Esophagus squamous epithelium (tissue), 5 donors: ENCODE results near the gene HIBCH. TPM values are rescaled to one million over a fixed set of nuclear protein-coding genes. Genes with fewer than 3 reads are reported as not detected.
"Not testable (repeated sequence)": the region's sequence is repeated elsewhere in the genome, so short reads cannot be mapped to it uniquely, and the experiment has no call there.

Experiments
- DNase-seq: peaks from one replicate; lab custom pipeline; 2025; lab: John Stamatoyannopoulos, UW
- H3K27ac ChIP-seq, 4 donors: fragments of 200-600 bp; sonication (generic); one replicate each; pipeline ENCODE4 v1.5.1; 2016 to 2019; ENCODE audit warnings: mild to moderate bottlenecking in 1 of 4
- H3K27me3 ChIP-seq, 4 donors: fragments of 200-600 bp; sonication (generic); 1 replicate in 3 of 4; 2 replicates in 1 of 4; pipeline versions ENCODE4 v1.5.1 to v1.6.0; 2017 to 2021; ENCODE audit warnings: antibody characterized with exemption in 1 of 4
- H3K36me3 ChIP-seq, 3 donors: fragments of 200-600 bp; sonication (generic); one replicate each; pipeline ENCODE4 v1.5.1; 2016 to 2019
- H3K4me1 ChIP-seq, 3 donors: fragments of 200-600 bp; sonication (generic); one replicate each; pipeline ENCODE4 v1.5.1; 2017 to 2019
- H3K4me3 ChIP-seq, 4 donors: fragments of 200-600 bp; sonication (generic); 1 replicate in 3 of 4; 2 replicates in 1 of 4; pipeline ENCODE4 v1.5.1; 2016 to 2019; ENCODE audit warnings: mild to moderate bottlenecking in 2 of 4, moderate library complexity in 1 of 4
- H3K9me3 ChIP-seq, 3 donors: fragments of 200-600 bp; sonication (generic); one replicate each; pipeline ENCODE4 v1.5.1; 2016 to 2019
- CTCF ChIP-seq, 6 experiments: fragments of 450-650 bp in 4 of 6; fragments of 200-600 bp in 2 of 6; sonication (generic) in 2 of 6; IDR thresholded peaks; one replicate each; pipeline ENCODE4 v1.5.1; 2016 to 2019; ENCODE audit warnings: antibody characterized with exemption in 6 of 6, mild to moderate bottlenecking in 4 of 6, moderate library complexity in 4 of 6
- POLR2A ChIP-seq, 4 donors: fragments of 450-650 bp; IDR thresholded peaks; one replicate each; pipeline ENCODE4 v1.6.1; 2017; ENCODE audit warnings: antibody characterized with exemption in 4 of 4, mild to moderate bottlenecking in 4 of 4, moderate library complexity in 3 of 4
- WGBS, 2 donors: methylation state at CpG; one replicate each; pipeline ENCODE4 v1.1.5; 2018; 5-methylcytosine and 5-hydroxymethylcytosine counted together
- intact Hi-C: fragments of 100-400 bp; cut with DNase I; formaldehyde crosslinking; loops from one replicate; pipeline ENCODE4 v1.15.0; 2022
- total RNA-seq, 4 donors: library from RNA; depleted of rRNA; stranded (reverse); fragments of >200 nt; gene quantifications; one replicate each; pipeline ENCODE4 v1.1.0, GENCODE V29; 2016
- donor health status: DM: yes; HTN: yes; CAD: no.

HIBCH gene
- total RNA-seq, 4 donors from 2014 or later: 20.9 to 31.5 (median 29.9) TPM

- no peaks in the 10 kb centered on the region for H3K27me3 ChIP-seq
- peaks cover 0 to 46% (median 7%) of the 10 kb centered on the region in 3 donors for H3K4me1 ChIP-seq
- 71 to 81% methylated on average over 4 of the region's 4 CpGs for WGBS, 2 donors
- H3K27ac ChIP-seq: peak overlapping the region; percentile 86 to 95 (median 92)
- no peaks in the 10 kb centered on the region for H3K36me3 ChIP-seq
- no peaks in the 10 kb centered on the region for H3K9me3 ChIP-seq
- no peak for DNase-seq
- H3K4me3 ChIP-seq: no peak overlapping the region
- TF ChIP-seq CTCF (IDR thresholded peaks at IDR 0.05) (no peak), POLR2A (IDR thresholded peaks at IDR 0.05) (no peak)
- intact Hi-C loops: no loop called here
Measured at GRCh38 chr2:190320696-190321095, 1.1 kb upstream of the HIBCH start.

DNA sequence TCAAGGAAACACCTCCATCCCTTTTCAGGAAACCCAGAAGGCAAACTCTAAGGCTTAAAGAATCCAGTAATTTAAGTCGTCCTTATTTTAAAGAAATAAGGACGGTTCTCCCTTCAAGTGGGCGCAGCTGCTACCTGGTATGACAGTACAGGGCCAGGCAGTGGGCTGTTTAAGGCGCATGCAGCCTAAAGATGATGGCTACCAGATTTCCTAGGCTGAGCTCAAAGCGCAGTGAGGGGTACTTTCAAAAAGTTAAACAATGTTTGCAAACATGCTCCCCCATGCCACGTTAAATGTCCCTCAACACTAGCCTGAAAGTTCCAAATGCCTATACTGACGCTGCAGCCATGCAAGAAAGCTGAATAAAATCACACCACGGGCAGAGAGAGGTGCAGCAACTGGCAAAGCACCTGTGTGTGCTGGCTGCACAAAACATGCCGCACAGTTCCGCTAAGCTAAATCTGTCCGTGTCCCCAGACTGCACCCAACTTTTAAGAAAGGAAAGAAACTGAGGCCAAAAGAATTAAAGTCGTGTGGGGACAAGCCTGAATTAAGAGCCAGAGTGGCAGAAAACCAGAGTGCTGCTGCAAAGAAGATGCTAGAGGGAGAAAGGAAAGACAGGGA is 583 bp downstream of the HIBCH start:
- Histone ChIP-seq H3K9me3 (no peaks in the 10 kb centered on the region), H3K36me3 (no peaks in the 10 kb centered on the region), H3K27me3 (no peaks in the 10 kb centered on the region), H3K4me3 (peak overlapping the region; percentile 54 to 86 (median 77)), H3K27ac (peak overlapping the region; percentile 86 to 95 (median 92)), H3K4me1 (peaks cover 0 to 61% (median 7%) of the 10 kb centered on the region in 3 donors)
- intact Hi-C loops: no loop called here
- TF ChIP-seq CTCF (IDR thresholded peaks at IDR 0.05) (no peak), POLR2A (IDR thresholded peaks at IDR 0.05) (no peak)
- DNase-seq: no peak
- WGBS, 2 donors: 1 to 4% methylated on average over 12 of the region's 12 CpGs

- Histone ChIP-seq H3K4me3 (peak overlapping the region; percentile 54 to 86 (median 77)), H3K36me3 (no peaks in the 10 kb centered on the region), H3K27ac (peak overlapping the region; percentile 45 to 95 (median 88)), H3K4me1 (peaks cover 0 to 66% (median 7%) of the 10 kb centered on the region in 3 donors), H3K27me3 (no peaks in the 10 kb centered on the region), H3K9me3 (no peaks in the 10 kb centered on the region)
- TF ChIP-seq POLR2A (IDR thresholded peaks at IDR 0.05): no peak
- no peak for TF ChIP-seq CTCF (IDR thresholded peaks at IDR 0.05)
- no peak for DNase-seq
- intact Hi-C loops: no loop called here
- 32 to 43% methylated on average over 4 of the region's 4 CpGs for WGBS, 2 donors
Measured at GRCh38 chr2:190318514-190318913, 1.1 kb downstream of the HIBCH start.

GRCh38 chr2:190315273-190315672 is 4.4 kb downstream of the HIBCH start:
- Histone ChIP-seq H3K9me3 (no peaks in the 10 kb centered on the region), H3K27me3 (no peaks in the 10 kb centered on the region), H3K27ac (no peak overlapping the region), H3K4me3 (no peak overlapping the region), H3K36me3 (peaks cover 0 to 16% (median 0%) of the 10 kb centered on the region in 3 donors), H3K4me1 (peaks cover 0 to 73% (median 7%) of the 10 kb centered on the region in 3 donors)
- no peak for TF ChIP-seq CTCF (IDR thresholded peaks at IDR 0.05)
- WGBS, 2 donors: 55 to 86% methylated on average over 2 of the region's 2 CpGs
- intact Hi-C loops: no loop called here
- DNase-seq: no peak

DNA sequence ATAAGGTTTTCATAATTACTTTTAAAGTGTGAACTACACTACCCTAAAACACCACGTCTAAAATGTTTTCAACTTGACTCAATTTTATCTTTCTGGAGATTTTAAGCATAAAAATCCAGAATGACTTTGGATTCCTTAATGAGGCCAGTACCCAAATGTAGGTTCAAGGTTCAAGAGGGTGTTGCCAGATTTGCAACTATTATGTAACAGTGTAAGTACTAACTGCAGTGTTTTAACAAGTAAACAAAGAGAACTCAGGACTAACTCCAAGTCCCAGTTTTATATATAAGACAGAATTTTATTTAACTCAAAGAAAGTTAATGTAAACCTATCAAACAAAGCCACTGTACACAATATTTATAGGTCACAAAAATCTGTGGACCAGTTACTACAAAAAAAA is 5.7 kb downstream of the HIBCH start:
- Histone ChIP-seq H3K4me3 (no peak overlapping the region), H3K4me1 (peaks cover 0 to 66% (median 7%) of the 10 kb centered on the region in 3 donors), H3K9me3 (no peaks in the 10 kb centered on the region), H3K27me3 (no peaks in the 10 kb centered on the region), H3K27ac (no peak overlapping the region), H3K36me3 (peaks cover 0 to 29% (median 0%) of the 10 kb centered on the region in 3 donors)
- DNase-seq: no peak
- 73 to 81% methylated on average over 1 of the region's 1 CpG for WGBS, 2 donors
- TF ChIP-seq CTCF (IDR thresholded peaks at IDR 0.05): no peak
- TF ChIP-seq POLR2A (IDR thresholded peaks at IDR 0.05): no peak
- intact Hi-C loops: no loop called here

DNA sequence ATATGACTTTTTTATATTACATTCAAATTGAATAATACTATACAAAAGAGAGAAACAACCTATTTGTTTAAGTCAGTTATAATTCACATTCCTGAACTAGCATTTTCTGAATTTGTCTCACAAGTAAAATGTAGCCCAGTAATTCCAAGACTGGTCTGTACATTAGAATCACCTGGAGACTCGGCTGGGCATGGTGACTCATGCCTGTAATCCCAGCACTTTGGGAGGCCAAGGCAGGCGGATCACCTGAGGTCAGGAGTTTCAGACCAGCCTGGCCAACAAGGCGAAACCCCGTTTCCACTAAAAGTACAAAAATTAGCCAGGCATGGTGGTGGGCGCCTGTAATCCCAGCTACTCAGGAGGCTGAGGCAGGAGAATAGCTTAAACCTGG is 7.0 kb downstream of the HIBCH start:
- Histone ChIP-seq H3K27ac (peak overlapping the region in 1 of 4 donors; percentile 17), H3K36me3 (peaks cover 0 to 40% (median 0%) of the 10 kb centered on the region in 3 donors), H3K4me1 (peaks cover 0 to 53% (median 0%) of the 10 kb centered on the region in 3 donors)
- H3K4me3 ChIP-seq, DNase-seq, intact Hi-C loops, H3K9me3 ChIP-seq, H3K27me3 ChIP-seq: not testable (repeated sequence)
- 59 to 69% methylated on average over 5 of the region's 5 CpGs for WGBS, 2 donors
